Measurements from ENCODE around the gene CCDC184.
A peak's percentile ranks its signal among the peaks of the same experiment; 100 is the strongest.

Gene CCDC184

DNA sequence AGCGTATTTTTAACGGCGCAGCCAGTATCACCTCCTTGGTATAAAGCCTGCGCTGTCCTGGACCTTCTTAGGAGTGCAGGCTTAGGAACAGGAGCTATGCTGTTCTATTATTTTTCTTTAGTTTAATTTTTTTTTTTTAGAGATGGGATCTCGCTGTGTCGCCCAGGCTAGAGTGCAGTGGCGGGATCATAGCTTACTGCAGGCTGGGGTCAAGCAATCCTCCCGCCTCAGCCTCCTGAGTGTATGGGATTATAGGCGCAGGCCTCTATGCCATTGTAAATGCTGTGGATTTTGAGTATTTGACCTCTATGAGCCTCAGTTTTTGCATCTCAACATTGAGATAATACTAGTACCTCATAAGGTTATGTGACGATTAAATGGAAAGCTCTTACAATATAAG lies 15.5 kb downstream of the CCDC184 start:
- DNase-seq, result no peak
- intact Hi-C loops (cut with DNase I; ENCODE audit: low total_unique reads), result no loop called here

DNA sequence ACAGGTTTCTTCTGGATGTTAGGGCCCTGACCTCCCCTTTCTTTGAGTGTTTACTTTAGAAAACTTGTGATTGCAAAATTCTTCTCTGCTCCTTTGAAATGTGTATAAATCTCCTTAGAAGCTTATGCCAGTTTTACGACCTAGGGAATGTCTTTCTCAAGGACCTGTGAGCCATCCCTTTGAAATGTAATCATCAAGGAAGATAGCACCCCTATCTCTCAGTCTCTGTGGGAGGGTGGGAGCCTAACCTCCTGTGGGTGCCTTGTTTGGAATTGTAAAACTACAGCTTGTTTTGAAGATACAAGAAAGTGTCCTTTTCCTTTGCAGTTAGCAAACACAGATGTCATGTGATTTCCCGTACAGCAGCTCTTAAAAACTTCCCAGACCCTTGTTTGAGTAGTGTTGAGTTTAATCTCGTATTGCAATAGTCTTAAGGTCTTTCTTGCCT lies 16.4 kb downstream of the CCDC184 start:
- Histone ChIP-seq H3K4me3 (no peak overlapping the region), H3K9me3 (peaks cover 0 to 19% (median 15%) of the 10 kb centered on the region in 3 donors), H3K27ac (no peak overlapping the region), H3K36me3 (peaks cover 0 to 4% (median 0%) of the 10 kb centered on the region in 3 donors), H3K4me1 (peaks cover 0 to 17% (median 12%) of the 10 kb centered on the region in 4 donors), H3K27me3 (no peaks in the 10 kb centered on the region)
- intact Hi-C loops (cut with DNase I; ENCODE audit: low total_unique reads), result no loop called here
- no peak for DNase-seq
- TF ChIP-seq, protein P1, sequence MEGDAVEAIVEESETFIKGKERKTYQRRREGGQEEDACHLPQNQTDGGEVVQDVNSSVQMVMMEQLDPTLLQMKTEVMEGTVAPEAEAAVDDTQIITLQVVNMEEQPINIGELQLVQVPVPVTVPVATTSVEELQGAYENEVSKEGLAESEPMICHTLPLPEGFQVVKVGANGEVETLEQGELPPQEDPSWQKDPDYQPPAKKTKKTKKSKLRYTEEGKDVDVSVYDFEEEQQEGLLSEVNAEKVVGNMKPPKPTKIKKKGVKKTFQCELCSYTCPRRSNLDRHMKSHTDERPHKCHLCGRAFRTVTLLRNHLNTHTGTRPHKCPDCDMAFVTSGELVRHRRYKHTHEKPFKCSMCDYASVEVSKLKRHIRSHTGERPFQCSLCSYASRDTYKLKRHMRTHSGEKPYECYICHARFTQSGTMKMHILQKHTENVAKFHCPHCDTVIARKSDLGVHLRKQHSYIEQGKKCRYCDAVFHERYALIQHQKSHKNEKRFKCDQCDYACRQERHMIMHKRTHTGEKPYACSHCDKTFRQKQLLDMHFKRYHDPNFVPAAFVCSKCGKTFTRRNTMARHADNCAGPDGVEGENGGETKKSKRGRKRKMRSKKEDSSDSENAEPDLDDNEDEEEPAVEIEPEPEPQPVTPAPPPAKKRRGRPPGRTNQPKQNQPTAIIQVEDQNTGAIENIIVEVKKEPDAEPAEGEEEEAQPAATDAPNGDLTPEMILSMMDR (IDR thresholded peaks at IDR 0.05), result no peak

More for the DNA sequence above, 15.5 kb downstream of the CCDC184 start:
- Histone ChIP-seq H3K4me1 (peaks cover 0 to 17% (median 12%) of the 10 kb centered on the region in 4 donors), H3K27ac (peak overlapping the region; percentile 88 to 93), H3K27me3 (no peaks in the 10 kb centered on the region), H3K36me3 (no peaks in the 10 kb centered on the region), H3K9me3 (peaks cover 0 to 19% (median 8%) of the 10 kb centered on the region in 3 donors), H3K4me3 (peak overlapping the region; percentile 65 to 71)
- TF ChIP-seq, protein P1 (IDR thresholded peaks at IDR 0.05), result no peak

DNA sequence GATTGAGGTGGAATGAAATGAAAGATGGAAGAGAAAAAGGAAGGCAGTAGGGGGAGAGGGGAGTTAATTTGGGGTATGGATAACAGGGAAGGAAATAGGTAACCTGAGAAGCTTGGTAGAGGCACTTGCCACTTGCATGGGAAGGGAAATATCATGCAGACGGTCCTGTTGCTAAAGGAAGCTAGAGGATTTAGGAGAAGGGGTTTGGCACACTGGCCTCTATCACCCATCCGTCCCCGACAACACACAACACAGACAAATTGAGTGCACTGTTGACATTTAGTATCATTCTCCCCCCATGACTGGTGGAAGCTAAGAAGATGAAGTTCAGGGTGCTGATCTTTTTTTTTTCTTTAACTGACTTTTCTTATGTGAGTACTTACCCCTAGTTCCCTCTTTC lies 17.6 kb downstream of the CCDC184 start:
- intact Hi-C loops (cut with DNase I; ENCODE audit: low total_unique reads), result no loop called here
- no peaks in the 10 kb centered on the region for H3K27me3 ChIP-seq
- no peak overlapping the region for H3K27ac ChIP-seq
- peaks cover 0 to 8% (median 5%) of the 10 kb centered on the region in 3 donors for H3K36me3 ChIP-seq
- H3K4me3 ChIP-seq, result no peak overlapping the region
- DNase-seq, result no peak
- H3K9me3 ChIP-seq, result peaks cover 0 to 27% (median 23%) of the 10 kb centered on the region in 3 donors
- TF ChIP-seq, protein P1 (IDR thresholded peaks at IDR 0.05), result no peak
- H3K4me1 ChIP-seq, result peaks cover 0 to 17% (median 12%) of the 10 kb centered on the region in 4 donors

DNA sequence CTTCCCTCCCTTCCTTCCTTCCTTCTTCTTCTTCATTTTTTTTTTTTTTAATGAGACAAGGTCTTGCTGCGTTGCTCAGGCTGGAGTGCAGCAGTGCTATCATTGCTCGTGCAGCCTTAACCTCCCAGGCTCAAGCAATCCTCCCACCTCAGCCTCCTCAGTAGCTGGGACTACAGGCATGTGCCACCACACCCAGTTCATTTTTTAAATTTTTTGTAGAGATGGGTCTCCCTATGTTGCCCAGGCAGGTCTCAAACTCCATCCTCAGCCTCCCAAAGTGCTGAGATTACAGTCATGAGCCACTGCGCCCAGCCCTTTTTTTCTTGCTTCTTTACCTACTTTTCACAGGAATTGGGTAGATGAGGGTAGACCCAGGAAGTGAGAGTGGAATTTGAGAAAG lies 18.1 kb downstream of the CCDC184 start:
- TF ChIP-seq, protein P1 (IDR thresholded peaks at IDR 0.05), result no peak
- no peak for DNase-seq
- Histone ChIP-seq H3K4me3 (no peak overlapping the region), H3K27ac (no peak overlapping the region), H3K27me3 (no peaks in the 10 kb centered on the region), H3K36me3 (peaks cover 0 to 9% (median 5%) of the 10 kb centered on the region in 3 donors), H3K9me3 (peaks cover 0 to 31% (median 23%) of the 10 kb centered on the region in 3 donors), H3K4me1 (peaks cover 0 to 17% (median 12%) of the 10 kb centered on the region in 4 donors)
- intact Hi-C loops (cut with DNase I; ENCODE audit: low total_unique reads), result no loop called here

DNA sequence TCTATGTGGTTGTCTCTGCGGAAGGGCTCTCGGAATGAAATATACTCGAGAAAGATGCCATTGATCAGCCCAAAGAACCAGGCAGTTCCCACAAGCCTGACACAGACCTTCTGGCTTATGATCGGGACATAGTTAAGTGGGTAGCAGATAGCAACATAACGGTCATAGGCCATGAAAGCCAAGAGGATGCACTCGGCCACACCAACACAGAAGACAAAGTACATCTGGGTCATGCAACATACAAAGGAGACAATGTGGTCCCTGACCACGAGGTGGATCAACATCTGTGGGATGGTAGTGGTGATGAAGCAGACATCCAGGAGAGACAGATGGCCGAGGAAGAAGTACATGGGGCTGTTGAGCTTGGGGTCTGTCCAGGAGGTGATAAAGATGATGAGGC lies 19.3 kb downstream of the CCDC184 start:
- peaks cover 2 to 44% (median 32%) of the 10 kb centered on the region in 3 donors for H3K9me3 ChIP-seq
- peaks cover 0 to 10% (median 7%) of the 10 kb centered on the region in 4 donors for H3K4me1 ChIP-seq
- intact Hi-C loops (cut with DNase I; ENCODE audit: low total_unique reads), result no loop called here
- no peak for DNase-seq
- H3K36me3 ChIP-seq, result peaks cover 0 to 17% (median 5%) of the 10 kb centered on the region in 3 donors
- TF ChIP-seq, protein P1 (IDR thresholded peaks at IDR 0.05), result no peak
- no peaks in the 10 kb centered on the region for H3K27me3 ChIP-seq
- no peak overlapping the region for H3K27ac ChIP-seq
- no peak overlapping the region for H3K4me3 ChIP-seq

All from tibial artery (tissue), 4 donors.